Heart left ventricle (tissue), 13 donors: ENCODE measurements around the gene NIPBL.
"Not testable (repeated sequence)": the region's sequence is repeated elsewhere in the genome, so short reads cannot be mapped to it uniquely, and the experiment has no call there.

ENCODE experiments used
- POLR2A ChIP-seq, 2 donors: fragments of 450-650 bp; IDR thresholded peaks; one replicate each; pipeline ENCODE4 v1.6.1; 2017; ENCODE audit warnings: antibody characterized with exemption in 2 of 2, mild to moderate bottlenecking in 2 of 2, moderate library complexity in 2 of 2
- TF ChIP-seq, protein P1 (sequence below), 12 donors: fragments of 200-600 bp; sonication (generic) in 4 of 12; IDR thresholded peaks; one replicate each; pipeline versions ENCODE4 v1.5.0 to v1.8.0; 2018 to 2022; ENCODE audit warnings: antibody characterized with exemption in 12 of 12, mild to moderate bottlenecking in 5 of 12
- donor health status: ischemic (EF 13 %, LVEDD 7.1; RV severe dilation, severe dysfunction).
- donor health status: DM: no; HTN: yes; CAD: no.
- donor health status: DM: no; HTN: no; CAD: no.
- donor health status: ischemic (EF 25% LVEDD 6.9; RV normal size, moderate dysfunction).
- donor health status: ischemic (EF 25% LVEDD 5.7; RV mildly dilated, moderate dysfunction).
- donor health status: ischemic (EF 35%, LVEDD 5.7; RV mildly dilated, moderate dysfunction).
- donor health status: nonischemic (EF 11% LVEDD 7.7; RV severe dilation, severe dysfunction).
- donor health status: DM: yes; HTN: yes; CAD: no.
- donor health status: PGD.
- donor health status: ischemic (EF 29% LVEDD 5.4; RV normal size, mild dysfunction).
- donor health status: nonischemic (EF 23%, LVEDD 6.1; RV moderate dilation, normal function).

DNA sequence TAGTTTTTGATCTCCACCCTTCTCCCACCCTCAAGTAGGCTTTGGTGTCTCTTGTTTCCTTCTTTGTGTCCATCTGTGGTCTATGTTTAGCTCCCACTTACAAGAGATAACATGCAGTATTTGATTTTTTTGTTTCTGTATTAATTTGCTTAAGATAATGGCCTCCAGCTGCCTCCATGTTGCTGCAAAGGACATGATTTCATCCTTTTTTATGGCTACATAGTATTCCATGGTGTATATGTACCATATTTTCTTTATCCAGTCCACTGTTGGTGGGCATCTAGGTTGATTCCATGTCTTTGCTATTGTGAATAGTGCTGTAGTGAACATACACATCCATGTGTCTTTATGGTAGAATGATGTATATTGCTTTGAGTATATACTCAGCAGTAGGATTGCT lies 24.5 kb downstream of the NIPBL start:
- TF ChIP-seq, protein P1, sequence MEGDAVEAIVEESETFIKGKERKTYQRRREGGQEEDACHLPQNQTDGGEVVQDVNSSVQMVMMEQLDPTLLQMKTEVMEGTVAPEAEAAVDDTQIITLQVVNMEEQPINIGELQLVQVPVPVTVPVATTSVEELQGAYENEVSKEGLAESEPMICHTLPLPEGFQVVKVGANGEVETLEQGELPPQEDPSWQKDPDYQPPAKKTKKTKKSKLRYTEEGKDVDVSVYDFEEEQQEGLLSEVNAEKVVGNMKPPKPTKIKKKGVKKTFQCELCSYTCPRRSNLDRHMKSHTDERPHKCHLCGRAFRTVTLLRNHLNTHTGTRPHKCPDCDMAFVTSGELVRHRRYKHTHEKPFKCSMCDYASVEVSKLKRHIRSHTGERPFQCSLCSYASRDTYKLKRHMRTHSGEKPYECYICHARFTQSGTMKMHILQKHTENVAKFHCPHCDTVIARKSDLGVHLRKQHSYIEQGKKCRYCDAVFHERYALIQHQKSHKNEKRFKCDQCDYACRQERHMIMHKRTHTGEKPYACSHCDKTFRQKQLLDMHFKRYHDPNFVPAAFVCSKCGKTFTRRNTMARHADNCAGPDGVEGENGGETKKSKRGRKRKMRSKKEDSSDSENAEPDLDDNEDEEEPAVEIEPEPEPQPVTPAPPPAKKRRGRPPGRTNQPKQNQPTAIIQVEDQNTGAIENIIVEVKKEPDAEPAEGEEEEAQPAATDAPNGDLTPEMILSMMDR (IDR thresholded peaks at IDR 0.05): not testable (repeated sequence)
- not testable (repeated sequence) for TF ChIP-seq POLR2A (IDR thresholded peaks at IDR 0.05)
